Fibroblast of the conjunctiva (primary cell): ENCODE measurements around the gene LRRC71.
"Not testable (repeated sequence)": the region's sequence is repeated elsewhere in the genome, so short reads cannot be mapped to it uniquely, and the experiment has no call there.

Source experiments
- DNase-seq: peaks from one replicate; pipeline ENCODE4 v3.0.0-alpha.2; 2010; ENCODE audit warnings: low read depth

Gene LRRC71

DNA sequence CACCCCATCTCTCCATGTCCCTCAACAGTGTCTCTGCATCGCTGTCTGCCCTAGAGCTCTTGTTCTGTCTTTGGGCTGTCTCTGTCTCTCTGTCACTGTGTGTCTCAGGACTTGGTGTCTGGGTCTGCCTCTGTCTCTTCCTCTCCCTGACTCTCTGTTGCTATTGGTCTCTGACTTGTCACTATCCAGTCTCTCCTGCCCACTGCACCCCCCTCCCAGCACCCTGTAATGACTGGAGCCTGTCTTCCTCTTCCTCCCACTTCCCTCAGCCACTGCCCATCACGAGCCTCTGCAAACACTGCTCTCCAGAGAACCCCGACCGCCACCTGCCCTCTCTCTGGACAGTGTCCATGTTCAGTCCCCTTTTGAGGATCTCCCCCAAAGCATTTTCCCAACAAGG lies 14.8 kb upstream of the LRRC71 start:
- DNase-seq: no peak

- no peak for DNase-seq
Observed at GRCh38 chr1:156906206-156906906, 14.1 kb upstream of the LRRC71 start.

GRCh38 chr1:156908541-156908940 lies 11.9 kb upstream of the LRRC71 start:
- no peak for DNase-seq

GRCh38 chr1:156908955-156909354 lies 11.5 kb upstream of the LRRC71 start:
- DNase-seq: no peak

GRCh38 chr1:156909671-156910070 lies 10.8 kb upstream of the LRRC71 start:
- DNase-seq: no peak

DNA sequence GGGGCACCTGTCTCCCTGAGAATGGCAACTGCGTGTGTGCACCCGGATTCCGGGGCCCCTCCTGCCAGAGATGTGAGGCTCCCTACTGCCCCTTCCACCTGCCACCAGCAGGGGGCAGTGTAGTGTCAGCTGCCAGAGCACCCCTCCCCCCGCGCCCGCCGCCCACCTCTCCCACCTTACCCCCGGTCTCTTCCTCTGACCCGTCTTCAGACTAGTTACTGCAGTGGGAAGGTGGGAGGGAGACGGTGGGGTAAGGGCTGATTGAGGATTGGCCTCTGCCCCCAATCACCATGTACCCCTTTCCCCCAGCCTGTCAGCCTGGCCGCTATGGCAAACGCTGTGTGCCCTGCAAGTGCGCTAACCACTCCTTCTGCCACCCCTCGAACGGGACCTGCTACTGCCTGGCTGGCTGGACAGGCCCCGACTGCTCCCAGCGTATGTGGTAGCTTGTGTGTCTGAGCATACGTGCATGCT lies 10.1 kb upstream of the LRRC71 start:
- no peak for DNase-seq

GRCh38 chr1:156911577-156912298 lies 8.7 kb upstream of the LRRC71 start:
- no peak for DNase-seq

- no peak for DNase-seq
Observed at GRCh38 chr1:156912310-156912709, 8.1 kb upstream of the LRRC71 start.

DNA sequence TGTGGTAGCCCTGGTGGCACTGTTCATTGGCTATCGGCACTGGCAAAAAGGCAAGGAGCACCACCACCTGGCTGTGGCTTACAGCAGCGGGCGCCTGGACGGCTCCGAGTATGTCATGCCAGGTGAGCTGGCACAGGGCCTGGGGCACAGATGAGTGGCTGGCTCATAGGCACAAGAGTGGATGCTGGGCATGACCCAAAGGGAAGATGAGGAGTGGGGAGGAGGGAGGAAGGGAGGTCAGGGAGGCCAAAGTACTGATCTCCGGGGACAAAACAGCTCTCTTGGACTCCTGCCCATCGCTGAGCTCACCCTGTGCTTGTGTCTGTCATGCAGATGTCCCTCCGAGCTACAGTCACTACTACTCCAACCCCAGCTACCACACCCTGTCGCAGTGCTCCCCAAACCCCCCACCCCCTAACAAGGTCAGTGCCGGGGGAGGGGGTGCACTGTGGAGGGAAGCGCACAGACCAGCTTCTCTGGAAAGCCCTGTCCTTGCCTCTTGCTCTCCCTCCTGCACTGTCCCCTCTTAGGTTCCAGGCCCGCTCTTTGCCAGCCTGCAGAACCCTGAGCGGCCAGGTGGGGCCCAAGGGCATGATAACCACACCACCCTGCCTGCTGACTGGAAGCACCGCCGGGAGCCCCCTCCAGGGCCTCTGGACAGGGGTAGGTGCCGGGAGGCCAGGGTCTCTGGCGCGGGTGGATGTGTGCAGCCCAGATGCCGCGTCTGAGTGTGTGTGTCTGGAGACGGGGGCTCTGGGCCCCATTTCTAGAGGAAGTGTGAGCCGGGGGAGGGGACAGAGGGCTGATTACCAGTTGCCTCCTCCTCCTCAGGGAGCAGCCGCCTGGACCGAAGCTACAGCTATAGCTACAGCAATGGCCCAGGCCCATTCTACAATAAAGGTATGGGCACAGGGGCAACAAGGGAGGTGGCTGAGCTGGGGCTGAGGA lies 7.3 kb upstream of the LRRC71 start:
- DNase-seq: no peak

GRCh38 chr1:156913809-156914387 lies 6.5 kb upstream of the LRRC71 start:
- no peak for DNase-seq

DNA sequence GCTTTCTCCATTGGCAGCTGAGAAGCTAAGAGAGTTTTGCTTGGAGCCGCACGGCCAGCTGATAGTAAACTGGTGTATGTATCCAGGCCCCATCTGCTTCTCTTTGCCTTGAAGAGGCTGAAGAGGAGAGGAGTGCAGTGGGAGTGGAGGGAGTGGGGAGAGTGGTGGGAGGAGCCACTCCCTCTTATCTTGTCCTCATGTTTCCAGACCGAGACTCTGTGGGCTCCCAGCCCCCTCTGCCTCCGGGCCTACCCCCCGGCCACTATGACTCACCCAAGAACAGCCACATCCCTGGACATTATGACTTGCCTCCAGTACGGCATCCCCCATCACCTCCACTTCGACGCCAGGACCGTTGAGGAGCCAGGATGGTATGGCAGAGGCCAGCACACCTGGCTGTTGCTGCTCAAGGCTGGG lies 6.0 kb upstream of the LRRC71 start:
- no peak for DNase-seq

DNA sequence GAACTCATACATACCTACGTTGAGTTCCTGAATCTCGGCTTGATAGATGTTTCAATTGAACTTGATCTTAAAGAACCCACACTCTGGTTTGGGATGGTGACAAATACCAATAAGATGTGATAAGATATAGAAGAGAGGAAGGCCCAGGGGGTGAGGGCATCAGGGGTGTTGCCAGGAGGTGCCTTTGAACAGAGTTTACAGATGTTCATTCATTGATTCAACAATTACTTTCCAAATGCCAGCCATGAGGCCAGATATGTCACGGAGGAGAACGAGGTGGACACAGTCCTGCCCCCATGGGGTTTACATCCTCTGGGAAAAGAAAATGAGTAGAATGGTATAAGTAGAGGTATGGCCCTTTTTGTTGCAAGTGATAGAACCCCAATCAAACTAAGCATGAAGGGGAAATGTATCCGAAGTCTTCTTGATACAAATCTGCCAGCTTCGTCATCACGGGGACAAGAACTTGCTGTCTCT lies 659 bp downstream of the LRRC71 start:
- DNase-seq: no peak

DNA sequence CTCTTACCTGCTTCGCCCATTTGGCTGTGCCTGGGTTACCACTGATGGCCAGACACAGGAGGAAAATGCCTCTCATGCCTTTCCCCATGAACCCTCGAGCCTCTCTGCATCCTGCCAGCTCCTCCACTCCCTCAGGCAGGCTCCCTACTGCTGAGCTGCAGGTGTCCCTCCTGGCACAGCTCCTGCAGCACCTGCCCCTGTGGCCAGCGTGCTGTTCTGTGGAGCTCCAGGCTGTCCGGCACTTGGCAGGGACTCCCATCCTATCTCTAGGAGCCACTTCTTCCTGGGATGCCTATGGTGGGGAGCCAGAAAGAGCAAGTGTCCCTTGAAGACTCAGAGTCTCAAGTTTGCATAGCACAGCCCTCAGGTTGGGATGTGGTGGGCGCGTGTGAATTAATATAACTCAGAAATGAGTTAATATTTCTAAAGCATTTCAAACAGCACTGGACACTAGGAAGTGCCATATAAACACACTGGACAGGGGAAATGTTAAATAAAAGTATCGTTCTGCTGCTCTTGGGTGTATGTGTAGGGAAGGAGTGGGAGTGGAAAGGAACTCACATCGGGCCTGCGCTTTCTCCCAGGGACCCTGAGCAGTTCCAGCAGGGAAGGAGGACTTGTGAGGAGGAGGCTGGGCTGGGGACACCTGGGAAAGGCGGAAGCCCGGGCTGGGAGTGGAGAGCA lies 2.7 kb downstream of the LRRC71 start:
- DNase-seq: no peak

- DNase-seq: no peak
Observed at GRCh38 chr1:156923670-156924477, 3.4 kb downstream of the LRRC71 start.

GRCh38 chr1:156924478-156925153 lies 4.2 kb downstream of the LRRC71 start:
- DNase-seq: no peak

DNA sequence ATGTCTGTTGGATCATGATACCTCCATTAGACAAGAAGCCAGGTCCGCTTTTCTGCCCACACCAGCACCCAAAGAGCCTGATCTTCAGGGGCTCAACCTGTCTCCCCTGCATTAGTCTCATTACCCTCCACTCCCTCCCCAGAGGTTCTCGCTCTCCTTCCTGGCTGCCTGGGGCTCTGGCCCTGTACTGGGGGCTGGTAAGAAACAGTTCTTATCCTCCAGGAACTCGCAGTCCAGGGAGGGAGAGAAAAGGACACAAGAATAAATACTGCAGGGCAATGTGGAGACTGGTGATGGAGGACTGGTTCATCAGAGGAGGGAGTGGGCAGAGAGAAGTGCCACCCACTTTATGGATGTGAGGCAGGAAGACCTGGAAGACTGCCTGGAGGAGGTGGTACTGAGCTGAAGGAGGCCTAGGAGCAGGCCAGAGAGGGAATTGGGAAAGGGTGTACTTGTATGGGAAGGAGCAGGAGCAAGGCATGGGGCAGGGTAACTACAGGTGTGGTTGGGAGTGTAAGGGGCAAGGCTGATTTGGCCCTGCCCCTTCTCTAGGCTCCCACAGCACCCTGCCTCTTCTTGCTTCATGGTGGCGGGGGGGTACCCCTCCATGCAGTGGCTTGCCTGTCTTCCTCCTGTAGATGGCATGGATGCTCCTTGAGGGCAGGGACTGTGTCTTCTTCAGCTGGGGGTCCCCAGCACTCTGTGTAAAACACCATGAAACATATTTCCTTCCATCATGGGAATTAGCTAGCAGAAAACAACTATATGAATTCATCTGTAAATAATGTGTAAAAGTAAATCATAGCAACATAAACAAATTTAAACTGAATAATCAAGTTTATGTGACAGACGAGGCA lies 5.0 kb downstream of the LRRC71 start:
- DNase-seq: no peak

DNA sequence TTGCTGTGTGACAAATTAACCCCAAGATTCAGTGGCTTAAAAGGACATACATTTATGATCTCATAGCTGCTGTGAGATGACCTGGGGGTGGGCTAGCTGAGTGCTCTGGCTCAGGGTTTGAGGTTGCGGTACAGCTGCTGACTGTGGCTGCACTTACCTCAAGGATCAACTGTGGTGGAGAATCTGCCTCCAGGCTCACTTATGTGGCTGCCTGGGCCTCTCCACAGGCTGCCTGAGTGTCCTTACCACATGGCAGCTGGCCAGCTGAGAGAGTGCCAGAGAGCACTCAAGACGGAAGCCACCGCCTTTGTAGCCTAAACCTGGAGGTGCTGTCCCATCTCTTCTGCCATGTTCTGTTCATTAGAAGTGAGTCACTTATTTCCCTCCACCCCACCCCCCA lies 5.7 kb downstream of the LRRC71 start:
- DNase-seq: no peak

DNA sequence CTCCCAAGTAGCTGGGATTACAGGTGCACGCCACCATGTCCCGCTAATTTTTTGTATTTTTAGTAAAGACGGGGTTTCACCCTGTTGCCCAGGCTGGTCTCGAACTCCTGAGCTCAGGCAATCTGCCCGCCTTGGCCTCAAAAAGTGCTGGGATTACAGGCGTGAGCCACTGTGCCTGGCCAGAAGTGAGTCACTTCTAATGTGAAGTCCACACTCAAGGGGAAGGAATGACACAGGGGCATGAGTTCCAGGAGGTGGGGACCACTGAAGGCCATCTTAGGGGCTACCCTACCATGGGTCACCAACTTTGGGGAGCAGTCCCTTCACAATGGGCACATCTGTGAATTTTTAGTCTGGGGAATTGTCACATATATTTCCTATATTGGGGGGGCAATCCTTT lies 6.3 kb downstream of the LRRC71 start:
- not testable (repeated sequence) for DNase-seq
